Erythroblast (primary cell): ENCODE measurements around the gene CACNA1C.

ENCODE experiments used
- GATA1 ChIP-seq: IDR thresholded peaks from 2 replicates; pipeline ENCODE4 v1.6.1; 2011; ENCODE audit warnings: low read depth, mild to moderate bottlenecking, control low read depth, low read length, moderate library complexity
- POLR2A ChIP-seq: IDR thresholded peaks from 2 replicates; pipeline ENCODE4 v1.6.1; 2011; ENCODE audit warnings: mild to moderate bottlenecking, low read length

DNA sequence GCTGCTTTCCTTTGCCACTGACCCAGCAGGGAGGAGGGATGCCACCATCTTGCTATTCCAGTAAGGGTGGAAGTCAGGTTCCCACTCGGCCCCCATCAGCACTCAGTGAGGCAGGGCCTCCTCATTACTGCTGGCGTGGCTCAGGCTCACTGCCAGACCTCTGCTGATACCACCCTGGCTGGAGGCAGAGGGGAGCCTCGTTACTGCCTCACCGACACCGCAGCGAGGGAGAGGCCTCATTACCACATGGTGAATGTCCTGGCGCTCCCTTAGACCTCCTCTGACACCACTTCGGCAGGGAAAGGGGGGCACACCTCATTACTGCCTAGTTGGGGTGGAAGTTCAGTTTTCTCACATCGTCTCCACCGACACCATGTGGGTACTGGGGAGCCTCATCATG, 354.1 kb downstream of the CACNA1C start:
- TF ChIP-seq POLR2A (no peak), GATA1 (no peak)
